HG03521 (cell line): Measurements from ENCODE around the gene RRP1B.

ENCODE experiments used
- ATAC-seq: cut with Tn5 transposase; IDR thresholded peaks from one replicate; pipeline ENCODE4 v1.9.1; 2021; ENCODE audit warnings: mild to moderate bottlenecking, moderate library complexity; ENCODE audit not compliant: unreplicated experiment

RRP1B gene

GRCh38 chr21:43739621-43740435 is 80.5 kb downstream of the RRP1B start:
- ATAC-seq: no peak

- no peak for ATAC-seq
These were observed 81.3 kb downstream of the RRP1B start for GRCh38 chr21:43740497-43741156.

GRCh38 chr21:43741423-43742096 is 82.2 kb downstream of the RRP1B start:
- ATAC-seq: no peak

GRCh38 chr21:43743947-43744346 is 84.6 kb downstream of the RRP1B start:
- ATAC-seq: no peak

GRCh38 chr21:43744725-43745124 is 85.4 kb downstream of the RRP1B start:
- no peak for ATAC-seq
